ENCODE data around the gene OSCAR. TPM values are rescaled to one million over a fixed set of nuclear protein-coding genes. Genes with fewer than 3 reads are reported as not detected.

Gene OSCAR
- total and polyA plus RNA-seq, 2 of the 13 experiments (the other 11 are each of a cell fraction or from before 2014, with no cell fraction given): 1.9 TPM; not detected in 1

DNA sequence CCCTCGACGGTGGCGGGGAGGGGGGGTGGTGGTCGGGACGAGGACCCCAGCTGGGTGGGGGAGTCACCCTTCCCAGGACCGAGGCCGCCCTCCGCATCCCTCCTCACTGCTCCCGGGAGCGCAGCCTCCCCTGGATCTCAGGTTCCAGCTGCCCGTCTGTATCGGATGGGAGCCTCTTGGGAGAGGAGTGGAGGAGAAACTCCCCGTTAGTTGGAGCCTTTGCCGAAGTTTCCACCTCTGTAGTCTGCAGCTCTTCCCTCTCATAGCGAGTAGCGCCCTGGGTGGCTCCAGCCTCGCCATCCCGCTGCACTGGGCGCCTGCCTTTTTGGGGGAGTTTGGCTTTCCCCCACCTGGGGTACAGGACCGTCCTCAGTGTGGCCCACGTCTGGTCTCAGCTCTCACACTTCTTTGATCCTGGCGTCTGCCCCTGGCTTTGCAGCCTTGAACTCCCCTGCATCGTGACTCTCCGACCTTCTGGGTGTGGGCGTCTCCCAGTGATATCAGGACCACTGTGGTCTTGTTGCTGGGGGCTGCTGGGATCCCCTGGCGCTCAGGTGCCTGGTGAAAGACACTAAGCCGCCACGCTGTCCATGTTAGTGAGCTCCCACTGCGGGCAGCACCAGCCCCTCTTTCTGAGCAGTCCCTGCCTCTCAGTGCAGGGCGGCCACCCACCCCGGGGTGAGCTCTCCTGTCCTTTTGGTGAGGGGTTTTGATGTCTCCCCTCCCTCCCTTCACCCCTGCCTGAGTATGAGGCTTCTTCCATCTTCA, 38.1 kb upstream of the OSCAR start:
- in situ Hi-C loops (cut with HindIII; ENCODE audit: extremely low pct_ligation_motif_present, low pct_unique_long_range_greater_than_20kb): no loop called here
- ATAC-seq (no peak), DNase-seq (ENCODE audit: low spot score) (no peak), FAIRE-seq (no peak)
- Histone ChIP-seq H3K9ac (ENCODE audit: insufficient read depth, low read depth, low read length) (peak overlapping the region; percentile 97; the same call in 1 of the 2 replicates), H2AFZ (ENCODE audit: low read length) (no peak overlapping the region), H3K27ac (ENCODE audit: extremely low read length, insufficient read depth, low read length) (peak overlapping the region; percentile 9), H4K20me1 (ENCODE audit: insufficient read depth, low read length) (peaks cover 11% of the 10 kb centered on the region; the same call in 1 of the 2 replicates), H3K4me1 (ENCODE audit: insufficient read depth, low read length) (peaks cover 42% of the 10 kb centered on the region), H3K27me3 (ENCODE audit: control insufficient read depth in 1 of 2, insufficient read depth in 2 of 2, low read length in 2 of 2) (no peaks in the 10 kb centered on the region; a peak in 1 of 5 replicates), H3K36me3 (replicated peaks in 1 of 2; ENCODE audit: control insufficient read depth in 1 of 2, insufficient read depth in 2 of 2, low read length in 2 of 2) (peaks cover 25 to 41% of the 10 kb centered on the region in 2 experiments), H3K4me2 (ENCODE audit: low read depth, low read length) (peak overlapping the region; percentile 87), H3K79me2 (ENCODE audit: insufficient read depth, low read length) (peaks cover 39% of the 10 kb centered on the region), H3K4me3 (replicated peaks in 1 of 3; ENCODE audit: insufficient read depth in 1 of 3, low read depth in 2 of 3, low read length in 3 of 3) (peak overlapping the region; percentile 74 to 86 (median 82)), H3K9me3 (ENCODE audit: low read length) (peaks cover 2% of the 10 kb centered on the region)
- ChIA-PET POLR2A (interaction anchor here (0.6 to 2.8 kb wide), 5 partner anchors 13 to 310 kb away, joined by 3 to 38 read pairs (median 4); partner anchors contain the start of genes LENG1, LENG8, PRPF31 and TFPT), CTCF (ENCODE audit: low intra/inter-chr PET ratio, low total read pairs) (no interaction called here)
- 51% methylated on average over 20 of the region's 31 CpGs for WGBS (ENCODE audit: low lambda C conversion rate)
- TSS peak; percentile 37 for BruUV-seq (replicated peaks)
- intact Hi-C loops (cut with micrococcal nuclease; ENCODE audit: unreplicated experiment): loop anchor here (5.0 kb wide), 1 partner anchor 64 kb away; the partner anchor contains the start of gene RPS9
- TF ChIP-seq, protein P1, sequence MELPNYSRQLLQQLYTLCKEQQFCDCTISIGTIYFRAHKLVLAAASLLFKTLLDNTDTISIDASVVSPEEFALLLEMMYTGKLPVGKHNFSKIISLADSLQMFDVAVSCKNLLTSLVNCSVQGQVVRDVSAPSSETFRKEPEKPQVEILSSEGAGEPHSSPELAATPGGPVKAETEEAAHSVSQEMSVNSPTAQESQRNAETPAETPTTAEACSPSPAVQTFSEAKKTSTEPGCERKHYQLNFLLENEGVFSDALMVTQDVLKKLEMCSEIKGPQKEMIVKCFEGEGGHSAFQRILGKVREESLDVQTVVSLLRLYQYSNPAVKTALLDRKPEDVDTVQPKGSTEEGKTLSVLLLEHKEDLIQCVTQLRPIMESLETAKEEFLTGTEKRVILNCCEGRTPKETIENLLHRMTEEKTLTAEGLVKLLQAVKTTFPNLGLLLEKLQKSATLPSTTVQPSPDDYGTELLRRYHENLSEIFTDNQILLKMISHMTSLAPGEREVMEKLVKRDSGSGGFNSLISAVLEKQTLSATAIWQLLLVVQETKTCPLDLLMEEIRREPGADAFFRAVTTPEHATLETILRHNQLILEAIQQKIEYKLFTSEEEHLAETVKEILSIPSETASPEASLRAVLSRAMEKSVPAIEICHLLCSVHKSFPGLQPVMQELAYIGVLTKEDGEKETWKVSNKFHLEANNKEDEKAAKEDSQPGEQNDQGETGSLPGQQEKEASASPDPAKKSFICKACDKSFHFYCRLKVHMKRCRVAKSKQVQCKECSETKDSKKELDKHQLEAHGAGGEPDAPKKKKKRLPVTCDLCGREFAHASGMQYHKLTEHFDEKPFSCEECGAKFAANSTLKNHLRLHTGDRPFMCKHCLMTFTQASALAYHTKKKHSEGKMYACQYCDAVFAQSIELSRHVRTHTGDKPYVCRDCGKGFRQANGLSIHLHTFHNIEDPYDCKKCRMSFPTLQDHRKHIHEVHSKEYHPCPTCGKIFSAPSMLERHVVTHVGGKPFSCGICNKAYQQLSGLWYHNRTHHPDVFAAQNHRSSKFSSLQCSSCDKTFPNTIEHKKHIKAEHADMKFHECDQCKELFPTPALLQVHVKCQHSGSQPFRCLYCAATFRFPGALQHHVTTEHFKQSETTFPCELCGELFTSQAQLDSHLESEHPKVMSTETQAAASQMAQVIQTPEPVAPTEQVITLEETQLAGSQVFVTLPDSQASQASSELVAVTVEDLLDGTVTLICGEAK (IDR thresholded peaks at IDR 0.05): no peak
- TF ChIP-seq, protein P1 (CRISPR knock-in tag; IDR thresholded peaks at IDR 0.05): 0 out of 2 replicates have a peak, but pooled peaks have one; percentile 50
- TF ChIP-seq CREM (IDR thresholded peaks at IDR 0.05) (no peak), CREM (CRISPR knock-in tag; IDR thresholded peaks at IDR 0.05) (no peak), HDAC1 (CRISPR knock-in tag; IDR thresholded peaks at IDR 0.05) (0 out of 2 replicates have a peak, but pooled peaks have one; percentile 18), POLR2G (IDR thresholded peaks at IDR 0.05; ENCODE audit: low read depth, low read length) (0 out of 2 replicates have a peak, but pooled peaks have one; percentile 8), ZNF446 (CRISPR knock-in tag; IDR thresholded peaks at IDR 0.05) (0 out of 2 replicates have a peak, but pooled peaks have one; percentile 27)
- TF ChIP-seq, protein P2, sequence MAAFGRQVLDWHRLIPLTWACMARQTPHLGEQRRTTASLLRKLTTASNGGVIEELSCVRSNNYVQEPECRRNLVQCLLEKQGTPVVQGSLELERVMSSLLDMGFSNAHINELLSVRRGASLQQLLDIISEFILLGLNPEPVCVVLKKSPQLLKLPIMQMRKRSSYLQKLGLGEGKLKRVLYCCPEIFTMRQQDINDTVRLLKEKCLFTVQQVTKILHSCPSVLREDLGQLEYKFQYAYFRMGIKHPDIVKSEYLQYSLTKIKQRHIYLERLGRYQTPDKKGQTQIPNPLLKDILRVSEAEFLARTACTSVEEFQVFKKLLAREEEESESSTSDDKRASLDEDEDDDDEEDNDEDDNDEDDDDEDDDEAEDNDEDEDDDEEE (CRISPR knock-in tag; IDR thresholded peaks at IDR 0.05): peak; percentile 48; the same call in 1 of the 2 replicates
- TF ChIP-seq, protein P3, sequence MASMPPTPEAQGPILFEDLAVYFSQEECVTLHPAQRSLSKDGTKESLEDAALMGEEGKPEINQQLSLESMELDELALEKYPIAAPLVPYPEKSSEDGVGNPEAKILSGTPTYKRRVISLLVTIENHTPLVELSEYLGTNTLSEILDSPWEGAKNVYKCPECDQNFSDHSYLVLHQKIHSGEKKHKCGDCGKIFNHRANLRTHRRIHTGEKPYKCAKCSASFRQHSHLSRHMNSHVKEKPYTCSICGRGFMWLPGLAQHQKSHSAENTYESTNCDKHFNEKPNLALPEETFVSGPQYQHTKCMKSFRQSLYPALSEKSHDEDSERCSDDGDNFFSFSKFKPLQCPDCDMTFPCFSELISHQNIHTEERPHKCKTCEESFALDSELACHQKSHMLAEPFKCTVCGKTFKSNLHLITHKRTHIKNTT (CRISPR knock-in tag; IDR thresholded peaks at IDR 0.05): no peak
- TF ChIP-seq, protein P4, sequence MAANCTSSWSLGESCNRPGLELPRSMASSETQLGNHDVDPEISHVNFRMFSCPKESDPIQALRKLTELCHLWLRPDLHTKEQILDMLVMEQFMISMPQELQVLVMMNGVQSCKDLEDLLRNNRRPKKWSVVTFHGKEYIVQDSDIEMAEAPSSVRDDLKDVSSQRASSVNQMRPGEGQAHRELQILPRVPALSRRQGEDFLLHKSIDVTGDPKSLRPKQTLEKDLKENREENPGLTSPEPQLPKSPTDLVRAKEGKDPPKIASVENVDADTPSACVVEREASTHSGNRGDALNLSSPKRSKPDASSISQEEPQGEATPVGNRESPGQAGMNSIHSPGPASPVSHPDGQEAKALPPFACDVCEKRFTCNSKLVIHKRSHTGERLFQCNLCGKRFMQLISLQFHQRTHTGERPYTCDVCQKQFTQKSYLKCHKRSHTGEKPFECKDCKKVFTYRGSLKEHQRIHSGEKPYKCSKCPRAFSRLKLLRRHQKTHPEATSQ (CRISPR knock-in tag; IDR thresholded peaks at IDR 0.05; ENCODE audit: borderline replicate concordance): no peak
